ENCODE results near the gene SUPT6H. TPM values are rescaled to one million over a fixed set of nuclear protein-coding genes. Genes with fewer than 3 reads are reported as not detected.

Gene SUPT6H
- total RNA-seq, 2 donors from 2014 or later: 26.5 to 37.2 TPM

GRCh38 chr17:28737770-28738679, 76.0 kb downstream of the SUPT6H start:
- H3K27ac ChIP-seq: no peak overlapping the region
- intact Hi-C loops (cut with DNase I): no loop called here
- TF ChIP-seq CTCF (IDR thresholded peaks at IDR 0.05): no peak
- TF ChIP-seq POLR2A (IDR thresholded peaks at IDR 0.05): no peak
- H3K4me1 ChIP-seq: peaks cover 6% of the 10 kb centered on the region
- no peak overlapping the region for H3K4me3 ChIP-seq
- ATAC-seq (no peak), DNase-seq (no peak)
- no peaks in the 10 kb centered on the region for H3K27me3 ChIP-seq
- 84 to 94% methylated on average over 7 to 17 of the region's 22 CpGs for WGBS, 2 donors
- H3K36me3 ChIP-seq (replicated peaks in 1 of 2; ENCODE audit: insufficient read depth in 1 of 2, low read depth in 2 of 2): no peaks in the 10 kb centered on the region
- H3K9me3 ChIP-seq: no peaks in the 10 kb centered on the region

DNA sequence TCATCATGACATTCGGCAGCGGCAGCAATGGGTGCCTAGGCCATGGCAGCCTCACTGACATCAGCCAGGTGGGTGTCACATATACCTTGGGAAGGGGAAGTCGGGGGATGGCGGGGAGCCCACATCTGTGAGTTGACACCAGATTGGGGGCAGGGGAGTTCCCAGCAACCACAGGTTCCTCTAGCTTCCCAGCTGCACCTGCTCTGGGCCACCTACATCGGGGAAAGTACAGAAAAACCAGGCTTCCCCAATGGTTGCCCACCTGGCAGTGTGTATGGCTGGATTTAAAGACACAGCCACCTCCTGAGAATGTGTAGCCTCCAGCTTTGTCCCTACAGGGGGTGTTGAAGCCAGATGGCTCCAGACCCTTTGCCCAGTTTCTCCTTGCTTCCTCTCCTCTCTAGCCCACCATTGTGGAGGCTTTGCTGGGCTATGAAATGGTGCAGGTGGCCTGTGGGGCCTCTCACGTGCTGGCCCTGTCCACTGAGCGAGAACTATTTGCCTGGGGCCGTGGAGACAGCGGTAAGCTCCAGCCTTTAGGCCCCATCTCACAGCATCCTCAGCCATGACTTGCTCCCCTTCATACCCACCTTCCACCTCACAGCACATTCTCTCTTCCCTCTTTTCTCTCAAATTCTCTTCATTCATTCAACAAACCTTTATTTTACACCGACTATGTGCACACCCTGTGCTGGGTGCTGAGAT, 76.8 kb downstream of the SUPT6H start:
- DNase-seq: no peak
- TF ChIP-seq POLR2A (IDR thresholded peaks at IDR 0.05) (no peak), CTCF (IDR thresholded peaks at IDR 0.05) (no peak)
- WGBS, 2 donors: 83 to 96% methylated on average over 8 to 10 of the region's 10 CpGs
- H3K9me3 ChIP-seq: no peaks in the 10 kb centered on the region
- H3K27me3 ChIP-seq: no peaks in the 10 kb centered on the region
- no peak overlapping the region for H3K27ac ChIP-seq
- no peak overlapping the region for H3K4me3 ChIP-seq
- H3K4me1 ChIP-seq: peaks cover 13% of the 10 kb centered on the region
- H3K36me3 ChIP-seq (replicated peaks in 1 of 2; ENCODE audit: insufficient read depth in 1 of 2, low read depth in 2 of 2): no peaks in the 10 kb centered on the region
- ATAC-seq: no peak
- intact Hi-C loops (cut with DNase I): no loop called here

- DNase-seq (no peak), ATAC-seq (no peak)
- no peak for TF ChIP-seq CTCF (IDR thresholded peaks at IDR 0.05)
- no peak for TF ChIP-seq POLR2A (IDR thresholded peaks at IDR 0.05)
- intact Hi-C loops (cut with DNase I): no loop called here
- Histone ChIP-seq H3K27me3 (no peaks in the 10 kb centered on the region), H3K36me3 (replicated peaks in 1 of 2; ENCODE audit: insufficient read depth in 1 of 2, low read depth in 2 of 2) (no peaks in the 10 kb centered on the region), H3K27ac (no peak overlapping the region), H3K4me3 (no peak overlapping the region), H3K4me1 (peaks cover 18% of the 10 kb centered on the region), H3K9me3 (no peaks in the 10 kb centered on the region)
- 82 to 83% methylated on average over 3 to 10 of the region's 10 CpGs for WGBS, 2 donors
Measured at GRCh38 chr17:28740406-28741357, 78.7 kb downstream of the SUPT6H start.

- intact Hi-C loops (cut with DNase I): no loop called here
- ATAC-seq (no peak), DNase-seq (no peak)
- H3K27ac ChIP-seq: no peak overlapping the region
- TF ChIP-seq CTCF (IDR thresholded peaks at IDR 0.05) (no peak), POLR2A (IDR thresholded peaks at IDR 0.05) (no peak)
- H3K4me3 ChIP-seq: no peak overlapping the region
- H3K4me1 ChIP-seq: peaks cover 28% of the 10 kb centered on the region
- 62 to 82% methylated on average over 16 to 17 of the region's 19 CpGs for WGBS, 2 donors
- H3K9me3 ChIP-seq: no peaks in the 10 kb centered on the region
- H3K27me3 ChIP-seq: no peaks in the 10 kb centered on the region
- H3K36me3 ChIP-seq (replicated peaks in 1 of 2; ENCODE audit: insufficient read depth in 1 of 2, low read depth in 2 of 2): no peaks in the 10 kb centered on the region
Measured at GRCh38 chr17:28741358-28742349, 79.6 kb downstream of the SUPT6H start.
